Measurements from ENCODE around the gene CHST15.

Gene CHST15

GRCh38 chr10:124079864-124080263 is 13.5 kb downstream of the CHST15 start:
- DNase-seq: no peak

- DNase-seq: no peak
These were observed 14.7 kb downstream of the CHST15 start for GRCh38 chr10:124078714-124079113.

GRCh38 chr10:124078028-124078427 is 15.4 kb downstream of the CHST15 start:
- DNase-seq: no peak

- DNase-seq: no peak
These were observed 16.0 kb downstream of the CHST15 start for GRCh38 chr10:124077208-124077993.

GRCh38 chr10:124076148-124076733 is 17.2 kb downstream of the CHST15 start:
- DNase-seq: no peak

- DNase-seq: no peak
These were observed 18.0 kb downstream of the CHST15 start for GRCh38 chr10:124075231-124075955.

GRCh38 chr10:124074501-124075109 is 18.8 kb downstream of the CHST15 start:
- no peak for DNase-seq

GRCh38 chr10:124073978-124074377 is 19.4 kb downstream of the CHST15 start:
- DNase-seq: no peak

GRCh38 chr10:124072541-124072940 is 20.9 kb downstream of the CHST15 start:
- DNase-seq: no peak

GRCh38 chr10:124072106-124072505 is 21.3 kb downstream of the CHST15 start:
- no peak for DNase-seq

GRCh38 chr10:124071141-124071540 is 22.3 kb downstream of the CHST15 start:
- DNase-seq: no peak

GRCh38 chr10:124070666-124071065 is 22.7 kb downstream of the CHST15 start:
- no peak for DNase-seq

- DNase-seq: no peak
These were observed 23.8 kb downstream of the CHST15 start for GRCh38 chr10:124069341-124070264.

GRCh38 chr10:124068929-124069328 is 24.5 kb downstream of the CHST15 start:
- DNase-seq: no peak

- DNase-seq: no peak
These were observed 25.5 kb downstream of the CHST15 start for GRCh38 chr10:124067825-124068400.

- DNase-seq: no peak
These were observed 26.4 kb downstream of the CHST15 start for GRCh38 chr10:124066781-124067714.

- no peak for DNase-seq
These were observed 27.2 kb downstream of the CHST15 start for GRCh38 chr10:124066126-124066700.

- no peak for DNase-seq
These were observed 27.8 kb downstream of the CHST15 start for GRCh38 chr10:124065382-124066125.

- DNase-seq: no peak
These were observed 28.7 kb downstream of the CHST15 start for GRCh38 chr10:124064676-124065075.
